NT2/D1 (cell line): ENCODE results near the gene ADH1B.

Experiments used
- DNase-seq: peaks from one replicate; pipeline ENCODE4 v3.0.0-alpha.2; 2011; ENCODE audit warnings: low read depth, low spot score
- H3K27me3 ChIP-seq: 2 replicates; pipeline ENCODE4 v1.6.0; 2011; ENCODE audit warnings: mild to moderate bottlenecking; ENCODE audit not compliant: insufficient read length, insufficient read depth
- H3K36me3 ChIP-seq: 2 replicates; pipeline ENCODE4 v1.6.1; 2011; ENCODE audit warnings: mild to moderate bottlenecking, low read length, mixed read lengths; ENCODE audit not compliant: insufficient read depth, insufficient read length
- H3K4me1 ChIP-seq: 2 replicates; pipeline ENCODE4 v1.5.1; 2011; ENCODE audit not compliant: insufficient read depth, insufficient read length
- H3K4me3 ChIP-seq: 2 replicates; pipeline ENCODE4 v1.5.1; 2011; ENCODE audit warnings: low read depth; ENCODE audit not compliant: insufficient read length
- H3K9ac ChIP-seq: 2 replicates; pipeline ENCODE4 v1.6.0; 2011; ENCODE audit warnings: low read depth; ENCODE audit not compliant: insufficient read length
- H3K9me3 ChIP-seq: 2 replicates; pipeline ENCODE4 v1.5.1; 2011; ENCODE audit warnings: mild to moderate bottlenecking, low read length; ENCODE audit not compliant: insufficient read depth
- SUZ12 ChIP-seq: IDR thresholded peaks from 2 replicates; pipeline ENCODE4 v1.6.1; 2011; ENCODE audit not compliant: insufficient read length, insufficient read depth; ENCODE audit errors: extremely low read depth
- YY1 ChIP-seq: IDR thresholded peaks from 2 replicates; pipeline ENCODE4 v1.6.1; 2011; ENCODE audit not compliant: insufficient read length, insufficient read depth
- ZNF274 ChIP-seq: IDR thresholded peaks from 2 replicates; pipeline ENCODE4 v1.6.1; 2011; ENCODE audit warnings: mild to moderate bottlenecking, low read depth, low read length

ADH1B gene

GRCh38 chr4:99317354-99317753 is 3.8 kb downstream of the ADH1B start:
- no peaks in the 10 kb centered on the region for H3K36me3 ChIP-seq
- no peaks in the 10 kb centered on the region for H3K9me3 ChIP-seq
- no peak for DNase-seq
- H3K4me1 ChIP-seq = no peaks in the 10 kb centered on the region
- H3K9ac ChIP-seq = no peak overlapping the region
- no peaks in the 10 kb centered on the region for H3K27me3 ChIP-seq
- TF ChIP-seq SUZ12 (no peak), ZNF274 (no peak), YY1 (no peak)
- no peak overlapping the region for H3K4me3 ChIP-seq

- no peaks in the 10 kb centered on the region for H3K9me3 ChIP-seq
- no peak overlapping the region for H3K4me3 ChIP-seq
- H3K36me3 ChIP-seq = no peaks in the 10 kb centered on the region
- H3K27me3 ChIP-seq = no peaks in the 10 kb centered on the region
- no peaks in the 10 kb centered on the region for H3K4me1 ChIP-seq
- H3K9ac ChIP-seq = no peak overlapping the region
- DNase-seq = no peak
- no peak for TF ChIP-seq ZNF274
- TF ChIP-seq YY1 = no peak
- no peak for TF ChIP-seq SUZ12
These were observed 5.4 kb downstream of the ADH1B start for GRCh38 chr4:99315839-99316238.

GRCh38 chr4:99314211-99314610 is 7.0 kb downstream of the ADH1B start:
- H3K36me3 ChIP-seq = no peaks in the 10 kb centered on the region
- no peaks in the 10 kb centered on the region for H3K27me3 ChIP-seq
- no peaks in the 10 kb centered on the region for H3K9me3 ChIP-seq
- DNase-seq = no peak
- TF ChIP-seq ZNF274 (no peak), SUZ12 (no peak), YY1 (no peak)
- H3K4me1 ChIP-seq = no peaks in the 10 kb centered on the region
- H3K9ac ChIP-seq = no peak overlapping the region
- H3K4me3 ChIP-seq = no peak overlapping the region

- no peak for TF ChIP-seq YY1
- no peak for TF ChIP-seq ZNF274
- no peak for TF ChIP-seq SUZ12
- Histone ChIP-seq H3K4me1 (no peaks in the 10 kb centered on the region), H3K27me3 (no peaks in the 10 kb centered on the region), H3K4me3 (no peak overlapping the region), H3K9ac (no peak overlapping the region), H3K36me3 (no peaks in the 10 kb centered on the region), H3K9me3 (no peaks in the 10 kb centered on the region)
- no peak for DNase-seq
These were observed 10.8 kb downstream of the ADH1B start for GRCh38 chr4:99310389-99310788.

- TF ChIP-seq ZNF274 = no peak
- no peak for TF ChIP-seq SUZ12
- no peaks in the 10 kb centered on the region for H3K4me1 ChIP-seq
- DNase-seq = no peak
- H3K4me3 ChIP-seq = no peak overlapping the region
- no peak overlapping the region for H3K9ac ChIP-seq
- no peaks in the 10 kb centered on the region for H3K9me3 ChIP-seq
- H3K27me3 ChIP-seq = no peaks in the 10 kb centered on the region
- no peaks in the 10 kb centered on the region for H3K36me3 ChIP-seq
These were observed 15.4 kb downstream of the ADH1B start for GRCh38 chr4:99305638-99306400.

- no peak for TF ChIP-seq ZNF274
- TF ChIP-seq YY1 = no peak
- no peak for TF ChIP-seq SUZ12
- no peaks in the 10 kb centered on the region for H3K36me3 ChIP-seq
- H3K4me3 ChIP-seq = no peak overlapping the region
- H3K9ac ChIP-seq = no peak overlapping the region
- no peaks in the 10 kb centered on the region for H3K9me3 ChIP-seq
- DNase-seq = no peak
- no peaks in the 10 kb centered on the region for H3K4me1 ChIP-seq
- H3K27me3 ChIP-seq = no peaks in the 10 kb centered on the region
These were observed 19.6 kb downstream of the ADH1B start for GRCh38 chr4:99301376-99302164.

- Histone ChIP-seq H3K4me1 (no peaks in the 10 kb centered on the region), H3K27me3 (no peaks in the 10 kb centered on the region), H3K36me3 (no peaks in the 10 kb centered on the region), H3K4me3 (no peak overlapping the region), H3K9ac (no peak overlapping the region), H3K9me3 (no peaks in the 10 kb centered on the region)
- DNase-seq = no peak
- TF ChIP-seq ZNF274 (no peak), YY1 (no peak), SUZ12 (no peak)
These were observed 20.3 kb downstream of the ADH1B start for GRCh38 chr4:99300934-99301333.
